H1 (cell line): Measurements from ENCODE around the gene METTL14. TPM values are rescaled to one million over a fixed set of nuclear protein-coding genes. Genes with fewer than 3 reads are reported as not detected.

Experiments
- CTCF ChIA-PET: fragments of 300-600 bp; sonication (Branson Sonifier 250); formaldehyde crosslinking; loops from one replicate; lab custom pipeline; 2021; ENCODE audit not compliant: partially characterized antibody; lab: Charles Lee
- POLR2A ChIA-PET: fragments of 300-600 bp; sonication (Branson Sonifier 250); formaldehyde crosslinking; loops from one replicate; lab custom pipeline; 2021; ENCODE audit warnings: inconsistent platforms; ENCODE audit not compliant: partially characterized antibody; lab: Charles Lee
- DNase-seq, 2 experiments: peaks; one replicate each; pipeline versions ENCODE4 v3.0.0 to v3.0.0-alpha.2; 2010 to 2022; ENCODE audit warnings: low spot score in 2 of 2, low read depth in 1 of 2, mixed read lengths in 1 of 2
- FAIRE-seq: peaks from 2 replicates; lab custom pipeline; 2011; peaks lifted over from hg19 to GRCh38; lab: Jason Lieb, UNC
- H2AFZ ChIP-seq: 2 replicates; pipeline ENCODE4 v1.8.1; 2012; ENCODE audit warnings: low read length, inconsistent platforms
- H2AK5ac ChIP-seq: 2 replicates; pipeline ENCODE4 v1.6.1; 2013; ENCODE audit warnings: low read depth, low read length
- H2BK120ac ChIP-seq: replicated peaks from 2 replicates; pipeline ENCODE3; 2013; ENCODE audit warnings: low read depth, low read length, inconsistent platforms
- H2BK12ac ChIP-seq: 2 replicates; pipeline ENCODE4 v1.6.1; 2013; ENCODE audit warnings: low read depth, low read length
- H2BK15ac ChIP-seq: 2 replicates; pipeline ENCODE4 v1.6.1; 2013; ENCODE audit warnings: low read length
- H2BK20ac ChIP-seq: 2 replicates; pipeline ENCODE4 v1.6.1; 2013; ENCODE audit warnings: low read length
- H2BK5ac ChIP-seq: 2 replicates; pipeline ENCODE4 v1.6.1; 2013; ENCODE audit warnings: low read depth, low read length
- H3K14ac ChIP-seq: 2 replicates; pipeline ENCODE4 v1.6.1; 2013; ENCODE audit warnings: inconsistent platforms; ENCODE audit not compliant: insufficient read length
- H3K18ac ChIP-seq: 2 replicates; pipeline ENCODE4 v1.6.1; 2013; ENCODE audit warnings: low read length; ENCODE audit errors: extremely low read depth
- H3K23ac ChIP-seq: 2 replicates; pipeline ENCODE4 v1.6.1; 2013; ENCODE audit warnings: inconsistent platforms; ENCODE audit not compliant: insufficient read length
- H3K23me2 ChIP-seq: 2 replicates; pipeline ENCODE4 v1.6.1; 2013; ENCODE audit warnings: low read depth, low read length
- H3K27ac ChIP-seq: 2 replicates; pipeline ENCODE4 v1.6.1; 2011; ENCODE audit warnings: low read depth, low read length, inconsistent platforms
- H3K27me3 ChIP-seq, 4 experiments: replicated peaks in 1 of 4; 1 replicate in 1 of 4; 2 replicates in 3 of 4; pipeline versions ENCODE4 v1.6.1 to v1.8.1; 2011 to 2013; ENCODE audit warnings: low read length in 3 of 4, mild to moderate bottlenecking in 3 of 4, inconsistent platforms in 2 of 4, mixed read lengths in 2 of 4, moderate library complexity in 1 of 4; ENCODE audit not compliant: control insufficient read depth in 3 of 4, insufficient read depth in 3 of 4; ENCODE audit errors: extremely low read depth in 1 of 4
- H3K36me3 ChIP-seq, 4 experiments: 2 replicates each; pipeline versions ENCODE4 v1.6.1 to v1.8.1; 2011 to 2013; ENCODE audit warnings: mild to moderate bottlenecking in 4 of 4, low read length in 3 of 4, moderate library complexity in 2 of 4, control low read depth in 1 of 4, inconsistent platforms in 1 of 4; ENCODE audit not compliant: insufficient read depth in 4 of 4, control insufficient read depth in 2 of 4
- H3K4ac ChIP-seq: replicated peaks from 2 replicates; pipeline ENCODE3; 2013; ENCODE audit warnings: low read length, low read depth, mixed read lengths, inconsistent platforms; ENCODE audit not compliant: insufficient read length
- H3K4me1 ChIP-seq, 4 experiments: replicated peaks in 1 of 4; 1 replicate in 1 of 4; 2 replicates in 3 of 4; pipeline versions ENCODE4 v1.6.1 to v1.8.1; 2011 to 2013; ENCODE audit warnings: low read length in 3 of 4, inconsistent platforms in 2 of 4, mixed read lengths in 1 of 4; ENCODE audit not compliant: insufficient read depth in 4 of 4, control insufficient read depth in 3 of 4
- H3K4me2 ChIP-seq, 2 experiments: 2 replicates each; pipeline versions ENCODE4 v1.6.1 to v1.8.1; 2011 to 2013; ENCODE audit warnings: low read depth in 2 of 2, low read length in 2 of 2, control low read depth in 1 of 2, inconsistent platforms in 1 of 2, mild to moderate bottlenecking in 1 of 2; ENCODE audit not compliant: insufficient read depth in 1 of 2
- H3K4me3 ChIP-seq, 4 experiments: fragments of 200-600, 300-600 bp in 1 of 4; sonication (generic), shearing (Covaris generic), sonication (Bioruptor Twin) in 1 of 4; 2 replicates each; pipeline versions ENCODE4 v1.5.1 to v1.8.1; 2011 to 2016; ENCODE audit warnings: low read length in 4 of 4, low read depth in 3 of 4, control low read depth in 2 of 4, inconsistent platforms in 2 of 4, mild to moderate bottlenecking in 2 of 4, mixed read lengths in 1 of 4, moderate library complexity in 1 of 4; ENCODE audit not compliant: insufficient read depth in 2 of 4; ENCODE audit errors: extremely low read depth in 1 of 4
- H3K56ac ChIP-seq: replicated peaks from 2 replicates; pipeline ENCODE3; 2013; ENCODE audit warnings: low read depth, mild to moderate bottlenecking, mixed read lengths, low read length, inconsistent platforms; ENCODE audit not compliant: insufficient read length
- H3K79me1 ChIP-seq: 2 replicates; pipeline ENCODE4 v1.6.1; 2013; ENCODE audit warnings: low read depth, low read length, control low read depth
- H3K79me2 ChIP-seq, 2 experiments: 2 replicates each; pipeline versions ENCODE4 v1.6.1 to v1.8.1; 2012 to 2013; ENCODE audit warnings: low read length in 2 of 2, mild to moderate bottlenecking in 2 of 2, inconsistent platforms in 1 of 2; ENCODE audit not compliant: insufficient read depth in 2 of 2, control insufficient read depth in 1 of 2
- H3K9ac ChIP-seq, 4 experiments: replicated peaks in 1 of 4; 1 replicate in 1 of 4; 2 replicates in 3 of 4; pipeline versions ENCODE4 v1.6.1 to v1.8.1; 2011 to 2013; ENCODE audit warnings: low read depth in 3 of 4, low read length in 3 of 4, control low read depth in 2 of 4, mild to moderate bottlenecking in 2 of 4, moderate library complexity in 2 of 4, inconsistent platforms in 1 of 4; ENCODE audit errors: extremely low read depth in 1 of 4
- H3K9me3 ChIP-seq, 2 experiments: 2 replicates each; pipeline versions ENCODE4 v1.6.1 to v1.8.1; 2012 to 2013; ENCODE audit warnings: mild to moderate bottlenecking in 2 of 2, moderate library complexity in 2 of 2, control low read depth in 1 of 2, inconsistent platforms in 1 of 2, low read depth in 1 of 2, low read length in 1 of 2, mixed read lengths in 1 of 2; ENCODE audit not compliant: insufficient read depth in 2 of 2
- H4K20me1 ChIP-seq, 2 experiments: replicated peaks in 1 of 2; 2 replicates each; pipeline versions ENCODE3 to v1.8.1; 2011 to 2013; ENCODE audit warnings: inconsistent platforms in 2 of 2, low read length in 2 of 2, mild to moderate bottlenecking in 1 of 2; ENCODE audit not compliant: insufficient read depth in 2 of 2, control insufficient read depth in 1 of 2
- H4K5ac ChIP-seq: 2 replicates; pipeline ENCODE4 v1.6.1; 2013; ENCODE audit warnings: low read length, low read depth, mixed read lengths, inconsistent platforms; ENCODE audit not compliant: insufficient read length
- H4K8ac ChIP-seq: 2 replicates; pipeline ENCODE4 v1.8.0; 2013; ENCODE audit warnings: mild to moderate bottlenecking, moderate library complexity, low read length, inconsistent platforms; ENCODE audit not compliant: insufficient read depth; ENCODE audit errors: extremely low read depth
- H4K91ac ChIP-seq: replicated peaks from 2 replicates; pipeline ENCODE3; 2013; ENCODE audit warnings: low read length, mixed read lengths, inconsistent platforms; ENCODE audit not compliant: insufficient read length
- PHF8 ChIP-seq: fragments of 200-600 bp; sonication (generic); conservative IDR thresholded peaks from 2 replicates; pipeline ENCODE4 v1.7.1; 2012; ENCODE audit warnings: low read depth, mild to moderate bottlenecking, inconsistent platforms, low read length, moderate library complexity
- WGBS, 2 experiments: shearing (Covaris generic) in 1 of 2; methylation state at CpG; one replicate each; pipeline versions ENCODE4 v1.1.6 to v1.1.7; 2013 to 2015; ENCODE audit warnings: low lambda C conversion rate in 2 of 2, mixed read lengths in 2 of 2, inconsistent platforms in 1 of 2, low coverage in 1 of 2, missing lambda C conversion rate in 1 of 2; ENCODE audit not compliant: insufficient replicate concordance in 2 of 2, insufficient coverage in 1 of 2, insufficient read length in 1 of 2; ENCODE audit errors: extremely low coverage in 1 of 2, missing lambda C conversion rate in 1 of 2; 5-methylcytosine and 5-hydroxymethylcytosine counted together
- polyA plus RNA-seq, 7 experiments: library from polyadenylated mRNA; depleted of rRNA in 3 of 7; stranded (reverse) in 5 of 7; unstranded in 2 of 7; fragments of >200 nt in 5 of 7; fragments of 200-250 nt in 2 of 7; gene quantifications; 1 replicate in 5 of 7; 2 replicates in 1 of 7; 4 replicates in 1 of 7; pipeline versions ENCODE4 v1.2.1 to v1.2.3, GENCODE V29; 2011 to 2013; ENCODE audit warnings: missing spikeins in 2 of 7, mixed read lengths in 2 of 7
- total RNA-seq: library from RNA; stranded (reverse); fragmentation: NEBNext Ultra II Directional; extraction: Animal tissue kit (Norgen Biotek cat#: 25700); gene quantifications from 2 replicates; pipeline ENCODE4 v1.2.1, GENCODE V29; 2021

The METTL14 gene
- total and polyA plus RNA-seq, 2 of the 8 experiments (the other 6 are each of a cell fraction or from before 2014, with no cell fraction given), result 8.8 to 57.3 TPM

GRCh38 chr4:118721752-118722151, 36.6 kb downstream of the METTL14 start:
- CTCF ChIA-PET, result interaction anchor here (0.6 kb wide), 1 partner anchor 236 kb away, joined by 3 read pairs; no protein-coding TSS in a partner anchor
- no peaks in the 10 kb centered on the region for H3K4me1 ChIP-seq
- peaks cover 0 to 27% (median 16%) of the 10 kb centered on the region in 4 experiments; a peak in 5 of 8 replicates for H3K36me3 ChIP-seq
- peaks cover 2 to 3% of the 10 kb centered on the region in 2 experiments for H4K20me1 ChIP-seq
- no peak overlapping the region for H3K4me3 ChIP-seq
- H4K5ac ChIP-seq, result no peak overlapping the region
- H2AK5ac ChIP-seq, result no peak overlapping the region
- H2BK20ac ChIP-seq, result no peak overlapping the region
- H3K79me1 ChIP-seq, result no peaks in the 10 kb centered on the region
- no peaks in the 10 kb centered on the region for H3K9me3 ChIP-seq
- H3K23me2 ChIP-seq, result no peaks in the 10 kb centered on the region
- H3K27ac ChIP-seq, result no peak overlapping the region
- POLR2A ChIA-PET, result no interaction called here
- no peak overlapping the region for H3K4ac ChIP-seq
- 100% methylated on average over 1 of the region's 1 CpG; no CpG with 5 or more reads in 1 of the 2 experiments for WGBS, 2 experiments
- no peak for TF ChIP-seq PHF8
- H3K14ac ChIP-seq, result no peak overlapping the region
- FAIRE-seq, result no peak
- no peak overlapping the region for H2BK120ac ChIP-seq
- H3K4me2 ChIP-seq, result no peak overlapping the region
- no peaks in the 10 kb centered on the region for H3K27me3 ChIP-seq
- H2BK15ac ChIP-seq, result no peak overlapping the region
- H3K23ac ChIP-seq, result no peak overlapping the region
- DNase-seq, result no peak
- no peak overlapping the region for H3K9ac ChIP-seq
- no peak overlapping the region for H3K56ac ChIP-seq
- no peak overlapping the region for H2BK12ac ChIP-seq
- H4K8ac ChIP-seq, result no peak overlapping the region
- no peak overlapping the region for H4K91ac ChIP-seq
- no peaks in the 10 kb centered on the region for H3K79me2 ChIP-seq
- no peak overlapping the region for H2AFZ ChIP-seq
- H2BK5ac ChIP-seq, result no peak overlapping the region
- no peak overlapping the region for H3K18ac ChIP-seq
